Loucy (cell line): Measurements from ENCODE around the gene MTF2.

Experiments
- H2AFZ ChIP-seq: fragments of 200-600 bp; sonication (generic); 2 replicates; pipeline ENCODE4 v1.6.0; 2016; ENCODE audit warnings: antibody characterized with exemption, mild to moderate bottlenecking, low read length, moderate library complexity
- H3F3A ChIP-seq: fragments of 200-600 bp; 2 replicates; pipeline ENCODE4 v1.6.0; 2016; ENCODE audit warnings: antibody characterized with exemption, low read depth, mild to moderate bottlenecking
- H3K27me3 ChIP-seq: fragments of 200-600 bp; sonication (generic); 2 replicates; pipeline ENCODE4 v1.6.1; 2014; ENCODE audit warnings: low read length, mild to moderate bottlenecking; ENCODE audit not compliant: insufficient read depth, poor library complexity, severe bottlenecking
- H3K36me3 ChIP-seq: fragments of 200-600 bp; sonication (generic); 2 replicates; pipeline ENCODE4 v1.6.1; 2016; ENCODE audit warnings: low read length; ENCODE audit not compliant: insufficient read depth
- H3K4me1 ChIP-seq: fragments of 200-600 bp; sonication (generic); 2 replicates; pipeline ENCODE4 v1.5.1; 2014; ENCODE audit warnings: low read length, mild to moderate bottlenecking; ENCODE audit not compliant: insufficient read depth, poor library complexity, severe bottlenecking
- H3K4me2 ChIP-seq: fragments of 200-600 bp; sonication (generic); 2 replicates; pipeline ENCODE4 v1.6.0; 2014; ENCODE audit warnings: antibody characterized with exemption, low read length, low read depth, mild to moderate bottlenecking; ENCODE audit not compliant: poor library complexity, severe bottlenecking
- H3K4me3 ChIP-seq: fragments of 200-600 bp; sonication (generic); 2 replicates; pipeline ENCODE4 v1.5.1; 2014; ENCODE audit warnings: low read length, mild to moderate bottlenecking, mixed read lengths; ENCODE audit not compliant: poor library complexity, severe bottlenecking
- H3K79me2 ChIP-seq: fragments of 200-600 bp; sonication (generic); 2 replicates; pipeline ENCODE4 v1.6.1; 2014; ENCODE audit warnings: low read length; ENCODE audit not compliant: insufficient read depth
- H3K9ac ChIP-seq: fragments of 200-600 bp; sonication (generic); 2 replicates; pipeline ENCODE4 v1.6.0; 2014; ENCODE audit warnings: mild to moderate bottlenecking, low read depth, low read length, moderate library complexity; ENCODE audit not compliant: poor library complexity, severe bottlenecking
- H3K9me2 ChIP-seq: fragments of 200-600 bp; sonication (generic); replicated peaks from 2 replicates; pipeline ENCODE4 v1.6.1; 2016; ENCODE audit warnings: low read depth, low read length, mixed read lengths
- H3K9me3 ChIP-seq: fragments of 200-600 bp; sonication (generic); 2 replicates; pipeline ENCODE4 v1.6.1; 2014; ENCODE audit warnings: mild to moderate bottlenecking, antibody characterized with exemption, low read length, low read depth; ENCODE audit not compliant: insufficient read depth
- H4K20me1 ChIP-seq: fragments of 200-600 bp; sonication (generic); 2 replicates; pipeline ENCODE4 v1.6.0; 2014; ENCODE audit warnings: antibody characterized with exemption, low read length, mild to moderate bottlenecking; ENCODE audit not compliant: insufficient read depth, poor library complexity, severe bottlenecking
- EZH2phosphoT487 ChIP-seq: fragments of 200-600 bp; IDR thresholded peaks from 2 replicates; pipeline ENCODE4 v1.6.1; 2018; ENCODE audit warnings: antibody characterized with exemption, mild to moderate bottlenecking, moderate library complexity, borderline replicate concordance
- TF ChIP-seq, protein P1 (sequence below): fragments of 200-600 bp; sonication (generic); conservative IDR thresholded peaks from 2 replicates; pipeline ENCODE4 v1.5.1; 2014; ENCODE audit warnings: mild to moderate bottlenecking, antibody characterized with exemption, low read length

The MTF2 gene

DNA sequence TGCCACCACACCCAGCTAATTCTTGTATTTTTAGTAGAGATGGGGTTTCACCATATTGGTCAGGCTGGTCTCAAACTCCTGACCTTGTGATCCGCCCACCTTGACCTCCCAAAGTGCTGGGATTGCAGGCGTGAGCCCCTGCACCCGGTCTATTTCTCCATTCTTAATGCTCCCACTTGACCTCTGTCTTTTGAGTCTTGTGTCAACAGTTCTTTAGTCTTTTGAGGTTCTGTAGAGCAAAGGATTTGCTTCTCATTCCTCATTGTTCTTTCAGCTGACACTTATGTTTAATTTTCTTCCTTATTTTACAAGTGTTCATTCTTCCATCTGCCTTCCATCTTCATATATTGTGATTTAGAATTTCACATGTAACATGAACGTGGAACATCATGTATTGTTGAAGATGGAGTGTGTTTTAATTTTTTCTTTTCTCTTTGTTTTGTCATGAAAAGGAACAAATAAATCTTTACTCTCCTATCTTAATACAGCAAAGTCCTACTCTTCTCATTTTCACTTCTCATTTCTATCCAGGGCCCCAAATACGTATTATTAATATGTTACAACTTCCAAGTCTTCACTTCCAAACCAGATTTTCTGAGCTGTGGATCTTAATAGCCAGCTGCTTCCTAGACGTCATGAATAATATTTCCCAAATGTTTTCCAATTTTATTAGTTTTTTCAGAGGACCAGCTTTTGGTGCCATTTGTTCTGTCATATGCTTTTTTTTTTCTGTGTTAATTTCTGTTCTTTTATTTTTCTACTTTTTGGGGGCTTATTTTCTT lies 16.9 kb downstream of the MTF2 start:
- no peaks in the 10 kb centered on the region for H3K27me3 ChIP-seq
- H3F3A ChIP-seq = no peaks in the 10 kb centered on the region
- H3K9me2 ChIP-seq = no peaks in the 10 kb centered on the region
- peaks cover 95% of the 10 kb centered on the region for H4K20me1 ChIP-seq
- peaks cover 17% of the 10 kb centered on the region for H3K36me3 ChIP-seq
- H3K4me3 ChIP-seq = no peak overlapping the region
- H3K9me3 ChIP-seq = no peaks in the 10 kb centered on the region
- H3K79me2 ChIP-seq = peaks cover 100% of the 10 kb centered on the region
- H3K4me2 ChIP-seq = no peak overlapping the region
- no peak overlapping the region for H3K9ac ChIP-seq
- H3K4me1 ChIP-seq = peaks cover 25% of the 10 kb centered on the region
- TF ChIP-seq, protein P1, sequence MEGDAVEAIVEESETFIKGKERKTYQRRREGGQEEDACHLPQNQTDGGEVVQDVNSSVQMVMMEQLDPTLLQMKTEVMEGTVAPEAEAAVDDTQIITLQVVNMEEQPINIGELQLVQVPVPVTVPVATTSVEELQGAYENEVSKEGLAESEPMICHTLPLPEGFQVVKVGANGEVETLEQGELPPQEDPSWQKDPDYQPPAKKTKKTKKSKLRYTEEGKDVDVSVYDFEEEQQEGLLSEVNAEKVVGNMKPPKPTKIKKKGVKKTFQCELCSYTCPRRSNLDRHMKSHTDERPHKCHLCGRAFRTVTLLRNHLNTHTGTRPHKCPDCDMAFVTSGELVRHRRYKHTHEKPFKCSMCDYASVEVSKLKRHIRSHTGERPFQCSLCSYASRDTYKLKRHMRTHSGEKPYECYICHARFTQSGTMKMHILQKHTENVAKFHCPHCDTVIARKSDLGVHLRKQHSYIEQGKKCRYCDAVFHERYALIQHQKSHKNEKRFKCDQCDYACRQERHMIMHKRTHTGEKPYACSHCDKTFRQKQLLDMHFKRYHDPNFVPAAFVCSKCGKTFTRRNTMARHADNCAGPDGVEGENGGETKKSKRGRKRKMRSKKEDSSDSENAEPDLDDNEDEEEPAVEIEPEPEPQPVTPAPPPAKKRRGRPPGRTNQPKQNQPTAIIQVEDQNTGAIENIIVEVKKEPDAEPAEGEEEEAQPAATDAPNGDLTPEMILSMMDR = no peak
- no peak for TF ChIP-seq EZH2phosphoT487
- no peak overlapping the region for H2AFZ ChIP-seq

DNA sequence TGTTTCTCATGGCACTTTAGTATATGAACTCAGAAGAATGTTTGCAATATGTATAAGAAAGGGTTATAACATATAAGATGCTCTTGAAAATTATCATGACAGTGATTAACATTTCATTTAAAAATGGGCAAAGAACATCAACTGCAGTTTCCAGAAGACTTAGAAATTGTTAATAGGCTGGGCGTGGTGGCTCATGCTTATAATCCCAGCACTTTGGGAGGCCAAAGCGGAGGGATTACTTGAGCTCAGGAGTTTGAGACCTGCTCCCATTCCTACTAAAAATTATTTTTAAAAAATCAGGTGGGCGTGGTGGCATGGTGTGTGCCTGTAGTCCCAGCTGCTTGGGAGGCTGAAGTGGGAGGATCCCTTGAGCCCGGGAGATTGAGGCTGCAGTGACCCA lies 23.1 kb downstream of the MTF2 start:
- no peak overlapping the region for H3K4me3 ChIP-seq
- no peaks in the 10 kb centered on the region for H3K4me1 ChIP-seq
- H3K9me3 ChIP-seq = 0 out of 2 replicates have a peak, but pooled peaks cover 3% of the 10 kb centered on the region
- no peaks in the 10 kb centered on the region for H3K9me2 ChIP-seq
- peaks cover 94% of the 10 kb centered on the region for H4K20me1 ChIP-seq
- no peaks in the 10 kb centered on the region for H3F3A ChIP-seq
- H2AFZ ChIP-seq = no peak overlapping the region
- H3K4me2 ChIP-seq = no peak overlapping the region
- no peak for TF ChIP-seq EZH2phosphoT487
- TF ChIP-seq, protein P1 = no peak
- no peaks in the 10 kb centered on the region for H3K27me3 ChIP-seq
- H3K36me3 ChIP-seq = peaks cover 56% of the 10 kb centered on the region
- H3K79me2 ChIP-seq = peaks cover 100% of the 10 kb centered on the region
- H3K9ac ChIP-seq = no peak overlapping the region

DNA sequence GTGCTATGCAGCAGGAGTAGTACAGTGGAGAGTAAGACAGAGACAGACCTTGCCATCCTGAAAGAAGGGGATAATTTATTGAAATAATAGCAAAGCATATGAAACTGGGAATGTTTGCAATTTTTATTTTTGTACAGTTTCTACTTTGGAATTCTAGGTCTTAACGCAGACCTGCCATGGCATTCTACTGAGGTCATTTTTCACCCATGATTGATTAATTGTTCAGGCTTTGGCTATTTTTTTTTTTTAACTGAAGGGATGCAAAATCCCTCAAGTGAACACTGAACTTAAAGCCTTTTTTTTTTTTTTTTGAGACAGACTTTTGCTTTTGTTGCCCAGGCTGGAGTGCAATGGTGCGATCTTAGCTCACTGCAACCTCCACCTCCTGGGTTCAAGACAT lies 27.1 kb downstream of the MTF2 start:
- Histone ChIP-seq H4K20me1 (peaks cover 95% of the 10 kb centered on the region), H3K36me3 (peaks cover 70% of the 10 kb centered on the region), H2AFZ (no peak overlapping the region), H3K4me1 (no peaks in the 10 kb centered on the region), H3K27me3 (no peaks in the 10 kb centered on the region), H3K9me3 (peaks cover 10% of the 10 kb centered on the region; the same call in 1 of the 2 replicates), H3K4me3 (no peak overlapping the region), H3F3A (no peaks in the 10 kb centered on the region), H3K79me2 (peaks cover 100% of the 10 kb centered on the region), H3K4me2 (no peak overlapping the region), H3K9ac (no peak overlapping the region), H3K9me2 (no peaks in the 10 kb centered on the region)
- TF ChIP-seq, protein P1 = no peak
- no peak for TF ChIP-seq EZH2phosphoT487
